ENCODE results near the gene CPLX4. TPM values are rescaled to one million over a fixed set of nuclear protein-coding genes. Genes with fewer than 3 reads are reported as not detected.

Gene CPLX4
- total and polyA plus RNA-seq, 2 of the 8 experiments (the other 6 are each of a cell fraction or from before 2014, with no cell fraction given), result not detected

Other genes starting within 250 kb of the CPLX4 start
- 59.3 and 64.7 TPM in 2 replicates for gene SEC11C, start 178.8 kb downstream of the CPLX4 start, total RNA-seq (2021; fragmentation: NEBNext Ultra II Directional; extraction: Animal tissue kit (Norgen Biotek cat#: 25700))
- gene SEC11C, start 178.8 kb downstream of the CPLX4 start, polyA plus RNA-seq (2011; rRNA removed), result 27.1 and 31.5 TPM in 2 replicates
- not detected in 2 replicates for gene GRP, start 98.5 kb downstream of the CPLX4 start, total RNA-seq (2021; fragmentation: NEBNext Ultra II Directional; extraction: Animal tissue kit (Norgen Biotek cat#: 25700))
- not detected in 2 replicates for gene GRP, start 98.5 kb downstream of the CPLX4 start, polyA plus RNA-seq (2011; rRNA removed)
- gene RAX, start 45.2 kb downstream of the CPLX4 start, total RNA-seq (2021; fragmentation: NEBNext Ultra II Directional; extraction: Animal tissue kit (Norgen Biotek cat#: 25700)), result 0.52 and 0.80 TPM in 2 replicates
- gene RAX, start 45.2 kb downstream of the CPLX4 start, polyA plus RNA-seq (2011; rRNA removed), result 0.12 and 0.36 TPM in 2 replicates
- gene LMAN1, start 40.6 kb upstream of the CPLX4 start, total RNA-seq (2021; fragmentation: NEBNext Ultra II Directional; extraction: Animal tissue kit (Norgen Biotek cat#: 25700)), result 69.7 and 73.6 TPM in 2 replicates
- 17.5 and 20.3 TPM in 2 replicates for gene LMAN1, start 40.6 kb upstream of the CPLX4 start, polyA plus RNA-seq (2011; rRNA removed)

Measured in H1 (cell line).